Body of pancreas (tissue), 4 donors: ENCODE data around the gene ZMPSTE24.
"Not testable (repeated sequence)": the region's sequence is repeated elsewhere in the genome, so short reads cannot be mapped to it uniquely, and the experiment has no call there.

Source experiments
- CTCF ChIP-seq, 7 experiments: fragments of 450-650 bp in 4 of 7; fragments of 200-600 bp in 3 of 7; sonication (generic) in 3 of 7; IDR thresholded peaks; one replicate each; pipeline ENCODE4 v1.5.1; 2016 to 2019; ENCODE audit warnings: antibody characterized with exemption in 7 of 7
- POLR2A ChIP-seq, 3 donors: fragments of 450-650 bp; IDR thresholded peaks; one replicate each; pipeline ENCODE4 v1.6.1; 2016; ENCODE audit warnings: antibody characterized with exemption in 3 of 3, mild to moderate bottlenecking in 2 of 3

DNA sequence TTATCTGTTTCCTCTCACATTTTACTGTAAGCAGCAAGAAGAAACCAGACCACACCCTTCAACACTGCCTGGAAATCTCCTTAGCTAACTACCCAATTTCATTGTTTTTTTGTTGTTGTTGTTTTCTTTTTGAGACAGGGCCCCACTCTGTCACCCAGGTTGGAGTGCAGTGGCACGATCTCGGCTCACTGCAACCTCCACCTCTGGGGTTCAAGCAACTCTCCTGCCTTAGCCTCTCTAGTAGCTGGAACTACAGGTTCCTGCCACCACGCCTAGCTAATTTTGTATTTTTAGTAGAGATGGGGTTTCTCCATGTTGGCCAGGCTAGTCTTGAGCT, 84.3 kb downstream of the ZMPSTE24 start:
- not testable (repeated sequence) for TF ChIP-seq CTCF, POLR2A (IDR thresholded peaks at IDR 0.05)
